Smooth muscle cell (in vitro differentiated cells): ENCODE data around the gene NOS3. TPM values are rescaled to one million over a fixed set of nuclear protein-coding genes. Genes with fewer than 3 reads are reported as not detected.
A peak's percentile ranks its signal among the peaks of the same experiment; 100 is the strongest.

Experiments
- DNase-seq: peaks from one replicate; lab custom pipeline; 2025; ENCODE audit not compliant: unreplicated experiment; lab: John Stamatoyannopoulos, UW
- H2AFZ ChIP-seq: fragments of 200-600 bp; sonication (generic); 2 replicates; pipeline ENCODE4 v1.6.0; 2016; ENCODE audit warnings: antibody characterized with exemption, low read depth, mild to moderate bottlenecking
- H3F3A ChIP-seq: fragments of 200-600 bp; sonication (generic); 2 replicates; pipeline ENCODE4 v1.6.0; 2017; ENCODE audit warnings: antibody characterized with exemption, low read depth
- H3K27ac ChIP-seq: fragments of 200-600 bp; sonication (generic); 2 replicates; pipeline ENCODE4 v1.5.1; 2016; ENCODE audit warnings: low read depth, mild to moderate bottlenecking
- H3K27me3 ChIP-seq: fragments of 200-600 bp; sonication (generic); 2 replicates; pipeline ENCODE4 v1.6.1; 2016; ENCODE audit warnings: low read depth, mild to moderate bottlenecking
- H3K36me3 ChIP-seq: fragments of 200-600 bp; sonication (generic); 2 replicates; pipeline ENCODE4 v1.5.1; 2016; ENCODE audit warnings: low read depth
- H3K4me1 ChIP-seq: fragments of 200-600 bp; sonication (generic); 2 replicates; pipeline ENCODE4 v1.5.1; 2016; ENCODE audit warnings: low read depth
- H3K4me2 ChIP-seq: fragments of 200-600 bp; sonication (generic); 2 replicates; pipeline ENCODE4 v1.6.0; 2016; ENCODE audit warnings: mild to moderate bottlenecking
- H3K4me3 ChIP-seq: fragments of 200-600 bp; sonication (generic); 2 replicates; pipeline ENCODE4 v1.5.1; 2016; ENCODE audit warnings: mild to moderate bottlenecking
- H3K79me2 ChIP-seq: fragments of 200-600 bp; sonication (generic); 2 replicates; pipeline ENCODE4 v1.6.0; 2016; ENCODE audit warnings: low read depth, mild to moderate bottlenecking
- H3K9ac ChIP-seq: fragments of 200-600 bp; sonication (generic); 2 replicates; pipeline ENCODE4 v1.6.0; 2016; ENCODE audit warnings: low read depth
- H3K9me3 ChIP-seq: fragments of 200-600 bp; sonication (generic); replicated peaks from 2 replicates; pipeline ENCODE4 v1.5.1; 2016; ENCODE audit warnings: low read depth
- H4K20me1 ChIP-seq: fragments of 200-600 bp; sonication (generic); 2 replicates; pipeline ENCODE4 v1.6.0; 2016; ENCODE audit warnings: low read depth
- CTCF ChIP-seq: fragments of 200-600 bp; sonication (generic); IDR thresholded peaks from 2 replicates; pipeline ENCODE4 v1.5.1; 2017; ENCODE audit warnings: borderline replicate concordance, mild to moderate bottlenecking, antibody characterized with exemption; ENCODE audit not compliant: insufficient read depth, poor library complexity, severe bottlenecking
- WGBS: methylation state at CpG from one replicate; pipeline ENCODE4 v1.1.7; 2016; ENCODE audit warnings: low lambda C conversion rate; 5-methylcytosine and 5-hydroxymethylcytosine counted together
- polyA plus RNA-seq: library from polyadenylated mRNA; unstranded; fragments of >200 nt; fragmentation: Nextera tagmentation; extraction: Ambion mirVana; gene quantifications from 2 replicates; pipeline ENCODE4 v1.2.1, GENCODE V29; 2016
- total RNA-seq: library from RNA; depleted of rRNA; stranded (reverse); fragments of >200 nt; gene quantifications from 2 replicates; pipeline ENCODE4 v1.2.3, GENCODE V29; 2014

Gene NOS3
- total and polyA plus RNA-seq, 2 experiments from 2014 or later: 3.4 to 11.7 TPM

- Histone ChIP-seq H3K4me3 (no peak overlapping the region), H3K9me3 (no peaks in the 10 kb centered on the region), H3F3A (peaks cover 18% of the 10 kb centered on the region), H3K79me2 (peaks cover 12% of the 10 kb centered on the region), H3K27ac (no peak overlapping the region), H3K36me3 (no peaks in the 10 kb centered on the region), H3K4me2 (no peak overlapping the region), H2AFZ (no peak overlapping the region), H3K27me3 (no peaks in the 10 kb centered on the region), H3K9ac (no peak overlapping the region), H3K4me1 (peaks cover 2% of the 10 kb centered on the region), H4K20me1 (no peaks in the 10 kb centered on the region)
- DNase-seq: no peak
- TF ChIP-seq CTCF: no peak
- WGBS: 86% methylated on average over 21 of the region's 21 CpGs
These were observed 44.4 kb downstream of the NOS3 start for GRCh38 chr7:151035026-151035717.

- 99% methylated on average over 17 of the region's 17 CpGs for WGBS
- H2AFZ ChIP-seq: no peak overlapping the region
- no peaks in the 10 kb centered on the region for H3K36me3 ChIP-seq
- H4K20me1 ChIP-seq: no peaks in the 10 kb centered on the region
- H3K4me3 ChIP-seq: no peak overlapping the region
- DNase-seq: no peak
- TF ChIP-seq CTCF: no peak
- no peak overlapping the region for H3K4me2 ChIP-seq
- no peak overlapping the region for H3K9ac ChIP-seq
- H3K4me1 ChIP-seq: peaks cover 4% of the 10 kb centered on the region
- no peaks in the 10 kb centered on the region for H3K27me3 ChIP-seq
- no peaks in the 10 kb centered on the region for H3K9me3 ChIP-seq
- H3F3A ChIP-seq: peaks cover 21% of the 10 kb centered on the region
- peaks cover 9% of the 10 kb centered on the region for H3K79me2 ChIP-seq
- H3K27ac ChIP-seq: no peak overlapping the region
These were observed 45.1 kb downstream of the NOS3 start for GRCh38 chr7:151035902-151036301.

GRCh38 chr7:151038951-151039849 lies 48.4 kb downstream of the NOS3 start:
- H3K27ac ChIP-seq: peak overlapping the region; percentile 98
- peak overlapping the region; percentile 69 for H3K4me2 ChIP-seq
- DNase-seq: peak; percentile 69
- no peak overlapping the region for H3K4me3 ChIP-seq
- H3K4me1 ChIP-seq: peaks cover 4% of the 10 kb centered on the region
- H4K20me1 ChIP-seq: no peaks in the 10 kb centered on the region
- no peaks in the 10 kb centered on the region for H3K27me3 ChIP-seq
- no peak for TF ChIP-seq CTCF
- H3F3A ChIP-seq: peaks cover 21% of the 10 kb centered on the region
- no peaks in the 10 kb centered on the region for H3K9me3 ChIP-seq
- H3K79me2 ChIP-seq: no peaks in the 10 kb centered on the region
- no peaks in the 10 kb centered on the region for H3K36me3 ChIP-seq
- H3K9ac ChIP-seq: peak overlapping the region; percentile 78
- H2AFZ ChIP-seq: no peak overlapping the region
- WGBS: 16% methylated on average over 12 of the region's 12 CpGs
